Panc1 (cell line): ENCODE results near the gene ZFP36L1. TPM values are rescaled to one million over a fixed set of nuclear protein-coding genes. Genes with fewer than 3 reads are reported as not detected.

ENCODE experiments used
- ATAC-seq: fragments of 200-7000 bp; cut with Tn5 transposase; 2 replicates; pipeline ENCODE4 v1.9.1; 2020; ENCODE audit warnings: mild to moderate bottlenecking, moderate library complexity
- BruUV-seq: library from RNA; stranded (reverse); fragments of 400-500 nt; replicated peaks from 2 replicates; lab custom pipeline; 2021; lab: Mats Ljungman, UMichigan
- CTCF ChIA-PET: fragments of 300-600 bp; sonication (Branson Sonifier 250); formaldehyde crosslinking; loops from one replicate; lab custom pipeline; 2022; ENCODE audit warnings: antibody characterized with exemption; lab: Charles Lee
- POLR2A ChIA-PET: fragments of 300-600 bp; sonication (Branson Sonifier 250); formaldehyde crosslinking; loops from one replicate; lab custom pipeline; 2022; ENCODE audit warnings: antibody characterized with exemption; lab: Charles Lee
- DNase-seq: peaks from one replicate; pipeline ENCODE4 v3.0.0-alpha.2; 2010; ENCODE audit warnings: low read depth, low spot score
- H3K27ac ChIP-seq: 2 replicates; pipeline ENCODE4 v1.5.1; 2011; ENCODE audit warnings: mild to moderate bottlenecking, low read length, inconsistent platforms
- H3K27me3 ChIP-seq: fragments of 200-500 bp; sonication (Bioruptor generic); 2 replicates; pipeline ENCODE4 v1.6.0; 2014; ENCODE audit warnings: low read length, inconsistent platforms; ENCODE audit not compliant: control insufficient read depth, insufficient read depth
- H3K36me3 ChIP-seq: fragments of 200-500 bp; sonication (Bioruptor generic); 2 replicates; pipeline ENCODE4 v1.5.1; 2014; ENCODE audit warnings: inconsistent platforms, mild to moderate bottlenecking, low read length, moderate library complexity; ENCODE audit not compliant: control insufficient read depth, insufficient read depth
- H3K4me1 ChIP-seq: 2 replicates; pipeline ENCODE4 v1.5.1; 2011; ENCODE audit warnings: inconsistent platforms, mild to moderate bottlenecking, low read length, moderate library complexity; ENCODE audit not compliant: control insufficient read depth, insufficient read depth
- H3K4me3 ChIP-seq, 2 experiments: 2 replicates each; pipeline ENCODE4 v1.5.1; 2011 to 2012; ENCODE audit warnings: low read depth in 2 of 2, low read length in 2 of 2, mild to moderate bottlenecking in 2 of 2, inconsistent platforms in 1 of 2, moderate library complexity in 1 of 2
- H3K9me3 ChIP-seq: fragments of 200-500 bp; sonication (Bioruptor generic); 2 replicates; pipeline ENCODE4 v1.5.1; 2014; ENCODE audit warnings: low read depth, mild to moderate bottlenecking, inconsistent platforms, low read length, moderate library complexity; ENCODE audit not compliant: control insufficient read depth, insufficient read depth
- CTCF ChIP-seq: fragments of 450-650 bp; IDR thresholded peaks from 2 replicates; pipeline ENCODE4 v1.5.1; 2017; ENCODE audit warnings: mild to moderate bottlenecking
- POLR2AphosphoS5 ChIP-seq: IDR thresholded peaks from 2 replicates; pipeline ENCODE4 v1.6.1; 2012; ENCODE audit warnings: mild to moderate bottlenecking, low read depth, low read length, moderate library complexity
- REST ChIP-seq, 2 experiments: IDR thresholded peaks; 2 replicates each; pipeline ENCODE4 v1.6.1; 2011 to 2012; ENCODE audit warnings: low read depth in 2 of 2, control low read depth in 1 of 2, low read length in 1 of 2, mild to moderate bottlenecking in 1 of 2, moderate library complexity in 1 of 2; ENCODE audit not compliant: insufficient read depth in 1 of 2
- SIN3A ChIP-seq: IDR thresholded peaks from 2 replicates; pipeline ENCODE4 v1.6.1; 2012; ENCODE audit warnings: low read depth, mild to moderate bottlenecking, low read length, moderate library complexity, borderline replicate concordance; ENCODE audit not compliant: insufficient read depth
- TCF7L2 ChIP-seq: IDR thresholded peaks from 2 replicates; pipeline ENCODE4 v1.6.1; 2011; ENCODE audit warnings: mild to moderate bottlenecking, low read depth, low read length, inconsistent platforms
- in situ Hi-C: cut with HindIII; loops from 2 replicates; pipeline ENCODE4 v1.10.0; 2016; ENCODE audit warnings: low sequenced_read_pairs, low pct_unique_long_range_greater_than_20kb
- intact Hi-C: fragments of 100-400 bp; cut with micrococcal nuclease; formaldehyde crosslinking; loops from one replicate; pipeline ENCODE4 v1.10.0; 2022; ENCODE audit not compliant: unreplicated experiment
- total RNA-seq: library from RNA; stranded (reverse); gene quantifications from one replicate; pipeline ENCODE4 v1.2.1, GENCODE V29; 2021; ENCODE audit not compliant: unreplicated experiment

Gene ZFP36L1
- total RNA-seq, 1 experiment from 2014 or later = 84.9 TPM

GRCh38 chr14:68759017-68759560 lies 33.8 kb downstream of the ZFP36L1 start:
- POLR2A ChIA-PET = no interaction called here
- in situ Hi-C loops (no loop called here), intact Hi-C loops (no loop called here)
- H3K4me1 ChIP-seq = no peaks in the 10 kb centered on the region
- DNase-seq (no peak), ATAC-seq (no peak)
- H3K27me3 ChIP-seq = no peaks in the 10 kb centered on the region
- H3K27ac ChIP-seq = no peak overlapping the region
- CTCF ChIA-PET = no interaction called here
- TF ChIP-seq REST (IDR thresholded peaks at IDR 0.05; ENCODE audit: insufficient read depth in 1 of 2, low read depth in 2 of 2, low read length in 1 of 2) = no peak
- no peak for TF ChIP-seq CTCF
- TF ChIP-seq SIN3A = no peak
- TF ChIP-seq POLR2AphosphoS5 = no peak
- no peak for TF ChIP-seq TCF7L2
- no peaks in the 10 kb centered on the region for H3K9me3 ChIP-seq
- no peak overlapping the region for H3K4me3 ChIP-seq
- H3K36me3 ChIP-seq = no peaks in the 10 kb centered on the region
- BruUV-seq = no TSS peak

GRCh38 chr14:68758301-68758700 lies 34.6 kb downstream of the ZFP36L1 start:
- Histone ChIP-seq H3K4me1 (no peaks in the 10 kb centered on the region), H3K27me3 (no peaks in the 10 kb centered on the region), H3K27ac (no peak overlapping the region), H3K9me3 (no peaks in the 10 kb centered on the region), H3K4me3 (no peak overlapping the region), H3K36me3 (no peaks in the 10 kb centered on the region)
- ChIA-PET POLR2A (no interaction called here), CTCF (no interaction called here)
- no TSS peak for BruUV-seq
- intact Hi-C loops (no loop called here), in situ Hi-C loops (no loop called here)
- DNase-seq (no peak), ATAC-seq (no peak)
- TF ChIP-seq SIN3A = no peak
- no peak for TF ChIP-seq POLR2AphosphoS5
- no peak for TF ChIP-seq TCF7L2
- no peak for TF ChIP-seq CTCF
- no peak for TF ChIP-seq REST (IDR thresholded peaks at IDR 0.05; ENCODE audit: insufficient read depth in 1 of 2, low read depth in 2 of 2, low read length in 1 of 2)
